HCT116 (cell line): ENCODE measurements around the gene SNRNP35. TPM values are rescaled to one million over a fixed set of nuclear protein-coding genes. Genes with fewer than 3 reads are reported as not detected.
A peak's percentile ranks its signal among the peaks of the same experiment; 100 is the strongest.
"Not testable (repeated sequence)": the region's sequence is repeated elsewhere in the genome, so short reads cannot be mapped to it uniquely, and the experiment has no call there.

Experiments used
- ATAC-seq: fragments of 200-7000 bp; cut with Tn5 transposase; 2 replicates; pipeline ENCODE4 v1.9.1; 2020; ENCODE audit warnings: mild to moderate bottlenecking, moderate library complexity
- BruUV-seq: library from RNA; stranded (reverse); fragments of 400-500 nt; replicated peaks from 2 replicates; lab custom pipeline; 2021; lab: Mats Ljungman, UMichigan
- CTCF ChIA-PET: fragments of 300-600 bp; sonication (Branson Sonifier 250); formaldehyde crosslinking; loops from one replicate; lab custom pipeline; 2021; ENCODE audit warnings: antibody characterized with exemption; lab: Charles Lee
- POLR2A ChIA-PET: fragments of 300-600, 350-600 bp; sonication (Branson Sonifier 250); formaldehyde crosslinking; loops from one replicate; lab custom pipeline; 2021; ENCODE audit warnings: antibody characterized with exemption; lab: Charles Lee
- RAD21 ChIA-PET, 2 experiments: fragments of 300-600 bp; sonication (Branson Sonifier 250); formaldehyde crosslinking; loops; one replicate each; lab custom pipeline; 2023; ENCODE audit warnings: low total read pairs in 2 of 2; ENCODE audit not compliant: uncharacterized antibody in 2 of 2, unreplicated experiment in 2 of 2, low non-redundant PET in 1 of 2; lab: Charles Lee
- DNase-seq: peaks from one replicate; pipeline ENCODE4 v3.0.0-alpha.2; 2010; ENCODE audit warnings: low read depth, low spot score
- H2AFZ ChIP-seq: fragments of 200-600 bp; shearing (Covaris generic), sonication (generic); 2 replicates; pipeline ENCODE4 v1.6.1; 2017; ENCODE audit warnings: low read depth, mixed run types, mixed read lengths, antibody characterized with exemption, low read length; ENCODE audit not compliant: poor library complexity, severe bottlenecking
- H3K27ac ChIP-seq: 2 replicates; pipeline ENCODE4 v1.5.1; 2012; ENCODE audit warnings: low read depth, low read length
- H3K27me3 ChIP-seq: fragments of 200-600 bp; sonication (generic); 2 replicates; pipeline ENCODE4 v1.6.1; 2016; ENCODE audit warnings: mixed run types, low read length, mixed read lengths; ENCODE audit not compliant: insufficient read depth
- H3K36me3 ChIP-seq, 2 experiments: fragments of 200-500 bp in 1 of 2; fragments of 200-600 bp in 1 of 2; sonication (Bioruptor generic) in 1 of 2; sonication (generic) in 1 of 2; 2 replicates each; pipeline versions ENCODE4 v1.5.1 to v1.6.1; 2014 to 2016; ENCODE audit warnings: low read length in 2 of 2, inconsistent platforms in 1 of 2, mixed read lengths in 1 of 2, mixed run types in 1 of 2; ENCODE audit not compliant: insufficient read depth in 2 of 2, control insufficient read depth in 1 of 2
- H3K4me1 ChIP-seq, 2 experiments: fragments of 200-600 bp in 1 of 2; sonication (generic) in 1 of 2; 2 replicates each; pipeline versions ENCODE4 v1.5.1 to v1.6.1; 2012 to 2017; ENCODE audit warnings: low read length in 2 of 2, inconsistent platforms in 1 of 2, mild to moderate bottlenecking in 1 of 2, mixed read lengths in 1 of 2, mixed run types in 1 of 2, moderate library complexity in 1 of 2; ENCODE audit not compliant: insufficient read depth in 2 of 2, control insufficient read depth in 1 of 2
- H3K4me2 ChIP-seq: fragments of 200-600 bp; sonication (generic); 2 replicates; pipeline ENCODE4 v1.6.1; 2017; ENCODE audit warnings: mixed run types, low read length, mixed read lengths
- H3K4me3 ChIP-seq, 2 experiments: fragments of 200-600 bp in 1 of 2; sonication (generic) in 1 of 2; replicated peaks in 1 of 2; 2 replicates each; pipeline ENCODE4 v1.5.1; 2011 to 2016; ENCODE audit warnings: low read length in 2 of 2, control low read depth in 1 of 2, low read depth in 1 of 2, mild to moderate bottlenecking in 1 of 2, mixed read lengths in 1 of 2, mixed run types in 1 of 2
- H3K79me2 ChIP-seq: fragments of 200-600 bp; sonication (generic); 2 replicates; pipeline ENCODE4 v1.6.1; 2017; ENCODE audit warnings: mild to moderate bottlenecking, mixed run types, low read length, moderate library complexity, mixed read lengths; ENCODE audit not compliant: insufficient read depth
- H3K9ac ChIP-seq: fragments of 200-600 bp; sonication (generic); 2 replicates; pipeline ENCODE4 v1.6.1; 2016; ENCODE audit warnings: low read length, mixed read lengths
- H3K9me2 ChIP-seq: fragments of 200-600 bp; sonication (generic), shearing (Covaris generic); 2 replicates; pipeline ENCODE4 v1.6.1; 2017; ENCODE audit warnings: mixed run types, mild to moderate bottlenecking, moderate library complexity; ENCODE audit not compliant: insufficient read depth
- H3K9me3 ChIP-seq, 2 experiments: fragments of 200-500 bp in 1 of 2; fragments of 200-600 bp in 1 of 2; sonication (Bioruptor generic) in 1 of 2; sonication (generic) in 1 of 2; 2 replicates each; pipeline ENCODE4 v1.6.1; 2014 to 2017; ENCODE audit warnings: low read length in 2 of 2, mixed read lengths in 2 of 2, inconsistent platforms in 1 of 2, low read depth in 1 of 2, mild to moderate bottlenecking in 1 of 2, mixed run types in 1 of 2, moderate library complexity in 1 of 2; ENCODE audit not compliant: control insufficient read depth in 1 of 2, insufficient read depth in 1 of 2
- H4K20me1 ChIP-seq: fragments of 200-600 bp; sonication (generic), shearing (Covaris generic); 2 replicates; pipeline ENCODE4 v1.6.1; 2017; ENCODE audit warnings: mixed run types, mild to moderate bottlenecking, moderate library complexity; ENCODE audit not compliant: insufficient read depth
- CBX3 ChIP-seq: IDR thresholded peaks from 2 replicates; pipeline ENCODE4 v1.6.1; 2012; ENCODE audit warnings: low read depth
- CEBPB ChIP-seq: IDR thresholded peaks from 2 replicates; pipeline ENCODE4 v1.6.1; 2012; ENCODE audit warnings: low read depth
- EZH2 ChIP-seq: fragments of 200-600 bp; sonication (generic); IDR thresholded peaks from 2 replicates; pipeline ENCODE4 v1.6.1; 2017; ENCODE audit warnings: antibody characterized with exemption, mixed run types
- EZH2phosphoT487 ChIP-seq: fragments of 200-600 bp; IDR thresholded peaks from 2 replicates; pipeline ENCODE4 v1.6.1; 2018; ENCODE audit warnings: antibody characterized with exemption, borderline replicate concordance
- POLR2A ChIP-seq: IDR thresholded peaks from 2 replicates; pipeline ENCODE4 v1.7.0; 2011; ENCODE audit warnings: borderline replicate concordance; ENCODE audit not compliant: insufficient read depth, insufficient read length; ENCODE audit errors: extremely low read depth
- ZFX ChIP-seq: fragments of 450-650 bp; IDR thresholded peaks from 2 replicates; pipeline ENCODE4 v1.6.1; 2017
- intact Hi-C: fragments of 100-400 bp; cut with micrococcal nuclease; formaldehyde crosslinking; loops from 2 replicates; pipeline ENCODE4 v1.10.0; 2022
- total RNA-seq: library from RNA; stranded (reverse); gene quantifications from one replicate; pipeline ENCODE4 v1.2.1, GENCODE V29; 2021; ENCODE audit not compliant: unreplicated experiment
- TF ChIP-seq, protein P1 (sequence below): IDR thresholded peaks from 2 replicates; pipeline ENCODE4 v1.6.1; 2011; ENCODE audit warnings: mild to moderate bottlenecking, low read length, moderate library complexity; ENCODE audit not compliant: insufficient replicate concordance; ENCODE audit errors: extremely low read depth
- TF ChIP-seq, protein P2 (sequence below): IDR thresholded peaks from 2 replicates; pipeline ENCODE4 v1.6.1; 2012; ENCODE audit warnings: low read depth

The SNRNP35 gene
- total RNA-seq, 1 experiment from 2014 or later: 12.4 TPM

DNA sequence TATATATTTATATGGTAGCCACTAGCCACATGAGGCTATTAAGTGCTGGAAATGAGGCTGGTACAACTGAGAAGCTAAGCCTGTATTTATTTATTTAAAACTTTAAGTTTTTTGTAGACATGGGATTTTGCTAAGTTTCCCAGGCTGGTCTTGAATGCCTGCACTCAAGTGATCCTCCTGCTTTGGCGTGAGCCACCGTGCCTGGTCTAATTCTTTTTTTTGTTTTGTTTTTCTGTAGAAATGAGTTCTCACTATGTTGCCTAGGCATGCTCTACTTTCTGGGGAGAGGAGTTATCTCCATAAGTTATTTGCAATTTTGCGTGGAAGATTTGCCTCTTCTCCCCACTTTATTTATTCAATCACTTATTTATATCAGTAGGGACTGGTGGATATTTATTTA lies 4.8 kb upstream of the SNRNP35 start:
- no peaks in the 10 kb centered on the region for H4K20me1 ChIP-seq
- intact Hi-C loops: no loop called here
- H3K27me3 ChIP-seq: no peaks in the 10 kb centered on the region
- no TSS peak for BruUV-seq
- ATAC-seq (no peak), DNase-seq (no peak)
- no peak overlapping the region for H3K4me3 ChIP-seq
- H3K79me2 ChIP-seq: no peaks in the 10 kb centered on the region
- RAD21 ChIA-PET: no interaction called here
- no peak overlapping the region for H3K27ac ChIP-seq
- H2AFZ ChIP-seq: peak overlapping the region; percentile 82
- H3K4me1 ChIP-seq: peaks cover 0 to 4% of the 10 kb centered on the region in 2 experiments; a peak in 1 of 4 replicates
- H3K36me3 ChIP-seq: no peaks in the 10 kb centered on the region
- TF ChIP-seq CBX3: no peak
- no peak overlapping the region for H3K4me2 ChIP-seq
- H3K9me2 ChIP-seq: no peaks in the 10 kb centered on the region
- CTCF ChIA-PET: no interaction called here
- H3K9ac ChIP-seq: no peak overlapping the region
- POLR2A ChIA-PET: no interaction called here
- H3K9me3 ChIP-seq: no peaks in the 10 kb centered on the region

DNA sequence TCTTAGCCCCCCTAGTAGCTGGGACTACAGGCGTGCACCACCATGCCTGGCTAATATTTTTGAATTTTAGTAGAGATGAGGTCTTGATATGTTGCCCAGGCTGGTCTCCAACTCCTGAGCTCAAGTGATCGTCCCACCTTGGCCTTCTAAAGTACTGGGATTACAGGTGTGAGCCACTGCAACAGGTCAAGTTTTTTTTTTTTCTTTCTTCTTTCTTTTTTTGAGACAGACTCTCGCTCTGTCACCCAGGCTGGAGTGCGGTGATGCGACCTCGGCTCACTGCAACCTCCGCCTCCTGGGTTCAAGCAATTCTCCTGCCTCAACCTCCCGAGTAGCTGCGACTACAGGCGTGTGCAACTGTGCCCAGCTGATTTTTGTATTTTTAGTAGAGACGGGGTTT lies 5.2 kb downstream of the SNRNP35 start:
- H3K27me3 ChIP-seq, intact Hi-C loops, H3K9me3 ChIP-seq, BruUV-seq, H2AFZ ChIP-seq, DNase-seq, H3K9me2 ChIP-seq, H3K4me1 ChIP-seq, H3K4me2 ChIP-seq, CTCF ChIA-PET, POLR2A ChIA-PET, H3K27ac ChIP-seq, H3K4me3 ChIP-seq, ATAC-seq, H4K20me1 ChIP-seq, H3K36me3 ChIP-seq, H3K9ac ChIP-seq: not testable (repeated sequence)
- RAD21 ChIA-PET: interaction anchor here in 1 of 2 experiments (0.6 kb wide), 1 partner anchor 121 kb away, joined by 5 read pairs; the partner anchor contains the start of gene TMED2
- peaks cover 31% of the 10 kb centered on the region for H3K79me2 ChIP-seq

DNA sequence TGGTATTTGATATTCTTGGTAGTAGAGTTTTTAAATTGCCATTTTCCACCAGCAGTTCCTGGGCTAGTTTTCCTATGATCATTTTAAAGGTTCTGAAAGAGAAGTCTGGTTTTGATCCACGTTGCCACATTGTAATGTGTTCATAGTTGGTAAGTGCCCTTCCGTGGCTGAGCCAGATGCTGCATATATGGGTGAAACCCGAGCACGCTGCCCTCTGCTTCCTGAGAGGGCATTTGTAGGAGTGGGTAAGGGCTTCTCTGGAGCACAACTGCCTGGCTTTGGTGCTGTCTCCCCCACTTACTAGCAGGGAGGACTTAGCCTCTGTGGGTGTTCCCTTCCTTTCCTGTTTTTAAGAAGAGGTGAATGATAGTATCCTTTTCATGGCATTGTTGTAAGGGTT lies 7.1 kb downstream of the SNRNP35 start:
- Histone ChIP-seq H3K79me2 (peaks cover 19% of the 10 kb centered on the region), H3K27ac (no peak overlapping the region), H3K9me3 (no peaks in the 10 kb centered on the region), H3K9ac (no peak overlapping the region), H4K20me1 (no peaks in the 10 kb centered on the region), H3K4me3 (no peak overlapping the region), H2AFZ (no peak overlapping the region), H3K4me1 (no peaks in the 10 kb centered on the region), H3K27me3 (no peaks in the 10 kb centered on the region), H3K9me2 (no peaks in the 10 kb centered on the region), H3K4me2 (no peak overlapping the region), H3K36me3 (0 out of 4 replicates have a peak, but pooled peaks cover 0 to 2% of the 10 kb centered on the region in 2 experiments)
- no peak for DNase-seq
- ChIA-PET POLR2A (no interaction called here), RAD21 (no interaction called here), CTCF (no interaction called here)
- BruUV-seq: no TSS peak
- no peak for ATAC-seq
- intact Hi-C loops: no loop called here
- TF ChIP-seq ZFX (no peak), EZH2phosphoT487 (no peak), POLR2A (no peak), CEBPB (no peak), EZH2 (no peak)
- TF ChIP-seq, protein P1, sequence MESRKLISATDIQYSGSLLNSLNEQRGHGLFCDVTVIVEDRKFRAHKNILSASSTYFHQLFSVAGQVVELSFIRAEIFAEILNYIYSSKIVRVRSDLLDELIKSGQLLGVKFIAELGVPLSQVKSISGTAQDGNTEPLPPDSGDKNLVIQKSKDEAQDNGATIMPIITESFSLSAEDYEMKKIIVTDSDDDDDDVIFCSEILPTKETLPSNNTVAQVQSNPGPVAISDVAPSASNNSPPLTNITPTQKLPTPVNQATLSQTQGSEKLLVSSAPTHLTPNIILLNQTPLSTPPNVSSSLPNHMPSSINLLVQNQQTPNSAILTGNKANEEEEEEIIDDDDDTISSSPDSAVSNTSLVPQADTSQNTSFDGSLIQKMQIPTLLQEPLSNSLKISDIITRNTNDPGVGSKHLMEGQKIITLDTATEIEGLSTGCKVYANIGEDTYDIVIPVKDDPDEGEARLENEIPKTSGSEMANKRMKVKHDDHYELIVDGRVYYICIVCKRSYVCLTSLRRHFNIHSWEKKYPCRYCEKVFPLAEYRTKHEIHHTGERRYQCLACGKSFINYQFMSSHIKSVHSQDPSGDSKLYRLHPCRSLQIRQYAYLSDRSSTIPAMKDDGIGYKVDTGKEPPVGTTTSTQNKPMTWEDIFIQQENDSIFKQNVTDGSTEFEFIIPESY: no peak
- TF ChIP-seq, protein P2, sequence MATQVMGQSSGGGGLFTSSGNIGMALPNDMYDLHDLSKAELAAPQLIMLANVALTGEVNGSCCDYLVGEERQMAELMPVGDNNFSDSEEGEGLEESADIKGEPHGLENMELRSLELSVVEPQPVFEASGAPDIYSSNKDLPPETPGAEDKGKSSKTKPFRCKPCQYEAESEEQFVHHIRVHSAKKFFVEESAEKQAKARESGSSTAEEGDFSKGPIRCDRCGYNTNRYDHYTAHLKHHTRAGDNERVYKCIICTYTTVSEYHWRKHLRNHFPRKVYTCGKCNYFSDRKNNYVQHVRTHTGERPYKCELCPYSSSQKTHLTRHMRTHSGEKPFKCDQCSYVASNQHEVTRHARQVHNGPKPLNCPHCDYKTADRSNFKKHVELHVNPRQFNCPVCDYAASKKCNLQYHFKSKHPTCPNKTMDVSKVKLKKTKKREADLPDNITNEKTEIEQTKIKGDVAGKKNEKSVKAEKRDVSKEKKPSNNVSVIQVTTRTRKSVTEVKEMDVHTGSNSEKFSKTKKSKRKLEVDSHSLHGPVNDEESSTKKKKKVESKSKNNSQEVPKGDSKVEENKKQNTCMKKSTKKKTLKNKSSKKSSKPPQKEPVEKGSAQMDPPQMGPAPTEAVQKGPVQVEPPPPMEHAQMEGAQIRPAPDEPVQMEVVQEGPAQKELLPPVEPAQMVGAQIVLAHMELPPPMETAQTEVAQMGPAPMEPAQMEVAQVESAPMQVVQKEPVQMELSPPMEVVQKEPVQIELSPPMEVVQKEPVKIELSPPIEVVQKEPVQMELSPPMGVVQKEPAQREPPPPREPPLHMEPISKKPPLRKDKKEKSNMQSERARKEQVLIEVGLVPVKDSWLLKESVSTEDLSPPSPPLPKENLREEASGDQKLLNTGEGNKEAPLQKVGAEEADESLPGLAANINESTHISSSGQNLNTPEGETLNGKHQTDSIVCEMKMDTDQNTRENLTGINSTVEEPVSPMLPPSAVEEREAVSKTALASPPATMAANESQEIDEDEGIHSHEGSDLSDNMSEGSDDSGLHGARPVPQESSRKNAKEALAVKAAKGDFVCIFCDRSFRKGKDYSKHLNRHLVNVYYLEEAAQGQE: no peak
